SK-N-SH (cell line): Measurements from ENCODE around the gene TIMP2.

Source experiments
- CTCF ChIP-seq: fragments of 200-600 bp; sonication (generic); IDR thresholded peaks from 2 replicates; pipeline ENCODE4 v1.6.1; 2017; ENCODE audit warnings: antibody characterized with exemption, mild to moderate bottlenecking, moderate library complexity
- EP300 ChIP-seq, 2 experiments: IDR thresholded peaks; 2 replicates each; pipeline versions ENCODE4 v1.4.0 to v1.6.1; 2012; ENCODE audit warnings: borderline replicate concordance in 1 of 2, low read depth in 1 of 2, low read length in 1 of 2
- MAX ChIP-seq: IDR thresholded peaks from 2 replicates; pipeline ENCODE4 v1.4.0; 2012; ENCODE audit warnings: low read depth
- NRF1 ChIP-seq: IDR thresholded peaks from 2 replicates; pipeline ENCODE4 v1.6.1; 2012; ENCODE audit warnings: low read depth, mild to moderate bottlenecking, low read length
- RAD21 ChIP-seq: IDR thresholded peaks from 2 replicates; pipeline ENCODE4 v1.6.1; 2012; ENCODE audit warnings: mild to moderate bottlenecking, low read length
- REST ChIP-seq: IDR thresholded peaks from 2 replicates; pipeline ENCODE4 v1.6.1; 2012; ENCODE audit warnings: mild to moderate bottlenecking, low read depth, low read length, moderate library complexity
- RFX5 ChIP-seq: IDR thresholded peaks from 2 replicates; pipeline ENCODE4 v1.6.1; 2012; ENCODE audit warnings: mild to moderate bottlenecking, improper control_type of control experiment, low read length

GRCh38 chr17:78898075-78898836 lies 26.9 kb downstream of the TIMP2 start:
- no peak for TF ChIP-seq CTCF
- no peak for TF ChIP-seq MAX
- no peak for TF ChIP-seq RAD21
- no peak for TF ChIP-seq RFX5
- peak; percentile 76 for TF ChIP-seq REST
- TF ChIP-seq EP300 (IDR thresholded peaks at IDR 0.05; ENCODE audit: borderline replicate concordance in 1 of 2, low read depth in 1 of 2, low read length in 1 of 2), result no peak
- no peak for TF ChIP-seq NRF1
